ENCODE measurements around the gene PPFIBP2.

PPFIBP2 gene

DNA sequence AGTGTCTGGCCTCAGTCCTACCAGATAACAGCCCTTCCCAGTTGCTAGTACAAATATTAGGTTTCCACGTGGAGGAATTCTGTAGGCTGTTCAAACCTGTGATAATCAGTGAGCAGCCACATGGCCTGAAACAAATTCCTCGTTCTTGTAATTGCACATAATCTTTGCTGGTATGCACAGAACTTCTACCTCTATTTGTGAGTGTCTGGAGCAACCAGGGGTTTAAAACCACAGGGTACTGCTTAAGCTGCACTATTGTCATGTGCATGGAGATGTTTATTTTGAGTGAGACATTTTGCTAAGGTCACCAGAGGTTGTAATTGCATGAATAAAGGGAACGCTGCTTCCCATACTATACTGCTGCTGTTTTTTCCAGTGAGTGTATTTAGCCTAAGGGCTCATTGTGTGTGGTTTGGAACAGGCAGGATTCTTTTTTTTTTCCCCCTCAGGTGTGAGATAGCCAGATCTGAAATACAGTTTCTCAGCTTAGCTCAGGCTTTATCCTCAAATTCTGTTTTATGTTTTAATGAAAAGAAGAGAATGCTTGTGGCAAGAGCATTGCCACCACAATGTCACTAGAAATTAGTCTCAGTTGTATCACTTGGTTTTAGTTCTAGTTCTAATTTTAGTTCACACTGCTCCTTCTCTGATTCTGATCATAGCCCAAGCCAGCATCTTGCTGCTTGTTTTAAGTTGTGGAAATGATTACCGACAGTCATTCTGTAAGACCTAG, 99.0 kb downstream of the PPFIBP2 start:
- ChIA-PET CTCF (interaction anchor here (1.2 to 2.0 kb wide), 3 partner anchors 11 to 55 kb away, joined by 4 to 8 read pairs (median 7); no protein-coding TSS in a partner anchor), POLR2A (no interaction called here)
- DNase-seq (ENCODE audit: extremely low spot score) = no peak
- TF ChIP-seq, protein P1, sequence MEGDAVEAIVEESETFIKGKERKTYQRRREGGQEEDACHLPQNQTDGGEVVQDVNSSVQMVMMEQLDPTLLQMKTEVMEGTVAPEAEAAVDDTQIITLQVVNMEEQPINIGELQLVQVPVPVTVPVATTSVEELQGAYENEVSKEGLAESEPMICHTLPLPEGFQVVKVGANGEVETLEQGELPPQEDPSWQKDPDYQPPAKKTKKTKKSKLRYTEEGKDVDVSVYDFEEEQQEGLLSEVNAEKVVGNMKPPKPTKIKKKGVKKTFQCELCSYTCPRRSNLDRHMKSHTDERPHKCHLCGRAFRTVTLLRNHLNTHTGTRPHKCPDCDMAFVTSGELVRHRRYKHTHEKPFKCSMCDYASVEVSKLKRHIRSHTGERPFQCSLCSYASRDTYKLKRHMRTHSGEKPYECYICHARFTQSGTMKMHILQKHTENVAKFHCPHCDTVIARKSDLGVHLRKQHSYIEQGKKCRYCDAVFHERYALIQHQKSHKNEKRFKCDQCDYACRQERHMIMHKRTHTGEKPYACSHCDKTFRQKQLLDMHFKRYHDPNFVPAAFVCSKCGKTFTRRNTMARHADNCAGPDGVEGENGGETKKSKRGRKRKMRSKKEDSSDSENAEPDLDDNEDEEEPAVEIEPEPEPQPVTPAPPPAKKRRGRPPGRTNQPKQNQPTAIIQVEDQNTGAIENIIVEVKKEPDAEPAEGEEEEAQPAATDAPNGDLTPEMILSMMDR (IDR thresholded peaks at IDR 0.05; ENCODE audit: control extremely low read depth, extremely low read depth, low read depth, missing control alignments) = no peak

DNA sequence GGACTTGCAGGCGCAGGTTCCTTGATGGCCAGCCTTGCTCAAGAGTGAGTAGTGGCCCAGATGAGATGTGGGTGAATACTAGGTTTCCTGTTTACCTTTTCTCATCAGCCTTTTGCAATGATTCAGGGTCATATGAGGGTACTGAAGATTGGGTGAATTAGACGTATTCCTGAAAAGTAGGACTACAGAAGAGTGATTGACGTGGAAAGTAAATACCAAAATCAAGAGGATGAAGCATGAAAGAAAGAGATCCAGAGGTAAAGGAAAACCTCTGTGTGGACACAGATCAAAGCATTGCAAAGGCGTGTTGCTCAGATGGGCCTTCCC, 99.6 kb downstream of the PPFIBP2 start:
- TF ChIP-seq, protein P1 (IDR thresholded peaks at IDR 0.05; ENCODE audit: control extremely low read depth, extremely low read depth, low read depth, missing control alignments) = no peak
- ChIA-PET CTCF (interaction anchor here (1.2 kb wide), 1 partner anchor 54 kb away, joined by 4 read pairs; no protein-coding TSS in a partner anchor), POLR2A (no interaction called here)
- no peak for DNase-seq (ENCODE audit: extremely low spot score)

DNA sequence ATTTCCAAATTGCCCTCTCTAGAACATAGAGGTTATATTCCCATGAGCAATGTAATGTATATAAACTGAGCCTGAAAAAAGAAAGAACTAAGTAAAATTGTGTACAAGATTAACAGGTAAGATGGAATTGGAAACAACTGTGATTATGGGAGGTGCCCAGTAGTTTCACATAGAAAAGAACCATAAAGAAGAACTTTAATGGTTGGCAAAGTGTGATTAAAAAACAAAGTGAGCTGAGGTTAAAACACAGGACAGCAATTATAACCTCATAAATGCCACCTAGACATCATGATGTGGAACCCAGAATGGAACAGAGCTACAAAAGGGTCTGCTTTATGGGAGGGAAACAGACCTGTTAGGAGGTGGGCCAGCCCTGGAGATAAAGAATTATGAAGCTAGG, 100.9 kb downstream of the PPFIBP2 start:
- no peak for DNase-seq (ENCODE audit: extremely low spot score)
- ChIA-PET POLR2A (no interaction called here), CTCF (interaction anchor here (0.9 to 1.7 kb wide), 2 partner anchors 15 to 34 kb away, joined by 3 to 4 read pairs; no protein-coding TSS in a partner anchor)
- TF ChIP-seq, protein P1 (IDR thresholded peaks at IDR 0.05; ENCODE audit: control extremely low read depth, extremely low read depth, low read depth, missing control alignments) = no peak

DNA sequence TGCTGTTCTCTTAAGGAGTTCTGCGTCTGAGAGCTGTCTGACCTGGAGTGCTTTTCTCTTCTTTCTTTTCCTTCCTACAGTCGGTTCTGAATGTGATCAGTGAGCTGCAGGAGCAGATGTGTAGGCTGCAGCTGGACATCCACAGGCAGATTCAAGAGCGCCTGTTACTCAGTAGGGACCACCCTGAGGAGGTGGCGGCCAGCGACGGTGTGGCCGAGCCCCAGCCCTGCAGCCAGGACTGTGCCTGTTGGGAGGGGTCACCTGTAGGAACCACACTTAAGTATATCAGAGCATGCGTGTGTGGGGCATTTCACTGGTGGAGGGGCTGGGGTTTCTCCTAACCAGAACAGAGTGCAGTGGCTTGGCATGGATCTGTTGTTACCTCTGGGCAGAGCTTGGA, 103.2 kb downstream of the PPFIBP2 start:
- ChIA-PET POLR2A (no interaction called here), CTCF (interaction anchor here (0.8 kb wide), 1 partner anchor 14 kb away, joined by 3 read pairs; no protein-coding TSS in a partner anchor)
- TF ChIP-seq, protein P1 (IDR thresholded peaks at IDR 0.05; ENCODE audit: control extremely low read depth, extremely low read depth, low read depth, missing control alignments) = no peak
- no peak for DNase-seq (ENCODE audit: extremely low spot score)

DNA sequence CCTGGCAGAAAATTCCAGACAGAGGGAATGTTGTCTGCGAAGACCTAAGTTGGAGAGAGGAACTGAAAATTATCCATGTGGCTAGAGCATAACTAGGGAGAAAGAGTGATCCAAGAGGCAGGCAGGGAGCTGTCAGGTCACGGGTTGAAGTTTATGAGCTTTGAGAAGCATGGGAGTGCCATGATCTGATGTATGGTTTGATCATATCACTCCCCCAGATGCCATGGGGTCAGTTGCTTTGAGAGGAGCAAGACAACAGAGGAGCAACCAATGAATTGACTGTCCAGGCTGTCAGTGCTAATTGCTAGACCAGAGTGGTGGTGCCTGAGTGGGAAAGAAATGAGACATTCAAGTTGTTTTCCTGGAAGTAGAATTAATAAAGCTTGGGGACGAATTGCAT, 105.5 kb downstream of the PPFIBP2 start:
- POLR2A ChIA-PET = interaction anchor here (0.5 kb wide), 1 partner anchor 148 kb away, joined by 6 read pairs; no protein-coding TSS in a partner anchor
- TF ChIP-seq, protein P1 (IDR thresholded peaks at IDR 0.05; ENCODE audit: control extremely low read depth, extremely low read depth, low read depth, missing control alignments) = no peak
- CTCF ChIA-PET = interaction anchor here (1.2 to 2.0 kb wide), 3 partner anchors 9 to 35 kb away, joined by 3 to 9 read pairs (median 3); no protein-coding TSS in a partner anchor
- DNase-seq (ENCODE audit: extremely low spot score) = no peak

DNA sequence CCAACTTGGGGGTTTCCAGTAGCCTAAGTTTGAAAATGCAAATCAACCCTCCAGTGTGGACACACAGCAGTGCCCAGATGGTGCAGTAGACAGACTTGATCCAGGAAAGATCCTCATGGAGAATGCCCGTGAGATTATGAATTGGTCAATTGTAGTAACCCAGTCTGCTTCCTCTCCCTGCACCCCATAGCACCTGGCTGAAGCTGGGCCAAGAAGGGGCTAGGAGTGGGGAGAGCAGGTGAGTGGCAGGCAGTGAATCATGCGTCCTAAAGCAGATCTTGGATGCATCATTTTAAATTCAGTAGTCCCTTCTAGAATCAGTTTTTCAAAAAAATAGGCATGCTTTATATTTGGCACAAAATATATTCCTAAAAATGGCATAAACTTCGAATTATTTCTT, 107.3 kb downstream of the PPFIBP2 start:
- TF ChIP-seq, protein P1 (IDR thresholded peaks at IDR 0.05; ENCODE audit: control extremely low read depth, extremely low read depth, low read depth, missing control alignments) = no peak
- CTCF ChIA-PET = interaction anchor here (1.4 to 2.0 kb wide), 3 partner anchors 11 to 45 kb away, joined by 3 to 9 read pairs (median 4); no protein-coding TSS in a partner anchor
- DNase-seq (ENCODE audit: extremely low spot score) = no peak
- POLR2A ChIA-PET = no interaction called here
